Measurements from ENCODE around the gene DLX6. TPM values are rescaled to one million over a fixed set of nuclear protein-coding genes. Genes with fewer than 3 reads are reported as not detected.

Gene DLX6
- total and polyA plus RNA-seq, 2 of the 8 experiments (the other 6 are each of a cell fraction or from before 2014, with no cell fraction given) = not detected

DNA sequence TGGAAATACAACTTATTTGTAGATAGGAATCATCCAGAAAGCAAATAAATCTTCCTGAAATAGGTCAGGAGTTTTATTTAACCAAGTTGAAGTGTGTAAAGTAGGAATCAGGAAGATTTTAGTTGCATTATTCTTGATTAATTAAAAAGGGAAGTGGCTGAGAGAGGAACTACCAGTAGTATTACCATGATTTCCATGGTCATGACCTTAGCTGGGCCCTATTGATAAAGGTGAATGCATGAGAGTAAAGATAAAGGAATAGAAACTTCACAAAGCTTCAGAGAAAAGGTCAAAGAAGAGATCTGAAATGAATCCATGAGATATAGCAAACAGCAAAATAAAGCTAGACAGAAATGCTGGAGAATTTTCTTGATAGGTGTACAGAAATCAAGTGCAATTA lies 46.2 kb upstream of the DLX6 start (continued):
- TF ChIP-seq KDM1A (IDR thresholded peaks at IDR 0.05; ENCODE audit: borderline replicate concordance, low read length) (no peak), RAD21 (IDR thresholded peaks at IDR 0.05 in 1 of 2, conservative IDR thresholded peaks at IDR 0.05 in 1 of 2; ENCODE audit: low read depth in 2 of 2, low read length in 2 of 2) (no peak), HDAC6 (IDR thresholded peaks at IDR 0.05; ENCODE audit: low read depth, low read length) (no peak), EP300 (IDR thresholded peaks at IDR 0.05; ENCODE audit: borderline replicate concordance in 1 of 2, low read depth in 2 of 2, low read length in 2 of 2) (no peak)
